HepG2 (cell line): ENCODE results near the gene STEAP2. TPM values are rescaled to one million over a fixed set of nuclear protein-coding genes. Genes with fewer than 3 reads are reported as not detected.

Experiments used
- BHLHE40 ChIP-seq: IDR thresholded peaks from 2 replicates; pipeline ENCODE4 v1.6.1; 2011; ENCODE audit warnings: low read length, improper control_type of control experiment
- BRD4 ChIP-seq: sonication (generic); formaldehyde crosslinking; IDR thresholded peaks from 2 replicates; pipeline ENCODE4 v1.4.0; 2020; ENCODE audit warnings: missing genetic modification reagents
- DNMT1 ChIP-seq: sonication (generic); formaldehyde crosslinking; IDR thresholded peaks from 2 replicates; pipeline ENCODE4 v1.5.1; 2020; ENCODE audit warnings: mild to moderate bottlenecking, missing genetic modification reagents
- E2F1 ChIP-seq: sonication (generic); formaldehyde crosslinking; IDR thresholded peaks from 2 replicates; pipeline ENCODE4 v1.5.0; 2020; ENCODE audit warnings: missing genetic modification reagents
- FOSL2 ChIP-seq: sonication (generic); formaldehyde crosslinking; IDR thresholded peaks from 2 replicates; pipeline ENCODE4 v1.4.0; 2020; ENCODE audit warnings: missing genetic modification reagents
- HDAC2 ChIP-seq: sonication (generic); formaldehyde crosslinking; IDR thresholded peaks from 2 replicates; pipeline ENCODE4 v1.4.0; 2020; ENCODE audit warnings: missing genetic modification reagents
- HIVEP1 ChIP-seq: sonication (generic); formaldehyde crosslinking; IDR thresholded peaks from 2 replicates; pipeline ENCODE4 v1.4.0; 2020; ENCODE audit warnings: mild to moderate bottlenecking, missing genetic modification reagents
- JUN ChIP-seq: sonication (generic); formaldehyde crosslinking; IDR thresholded peaks from 2 replicates; pipeline ENCODE4 v1.4.0; 2020; ENCODE audit warnings: mild to moderate bottlenecking, missing genetic modification reagents
- KLF12 ChIP-seq: sonication (generic); formaldehyde crosslinking; IDR thresholded peaks from 2 replicates; pipeline ENCODE4 v1.4.0; 2020; ENCODE audit warnings: missing genetic modification reagents, borderline replicate concordance
- MAFK ChIP-seq, 2 experiments: IDR thresholded peaks in 1 of 2; conservative IDR thresholded peaks in 1 of 2; 2 replicates each; pipeline ENCODE4 v1.6.1; 2011; ENCODE audit warnings: improper control_type of control experiment in 2 of 2, low read length in 2 of 2
- RBFOX2 ChIP-seq: fragments of 200-400 bp; formaldehyde crosslinking; IDR thresholded peaks from 2 replicates; pipeline ENCODE4 v1.6.1; 2017; ENCODE audit warnings: low read depth, mild to moderate bottlenecking, low read length
- TOPORS ChIP-seq: sonication (generic); formaldehyde crosslinking; IDR thresholded peaks from 2 replicates; pipeline ENCODE4 v1.8.0; 2023; ENCODE audit warnings: mild to moderate bottlenecking, missing genetic modification reagents
- ZBTB40 ChIP-seq, 2 experiments: fragments of 450-650 bp in 1 of 2; sonication (generic) in 1 of 2; formaldehyde crosslinking in 1 of 2; IDR thresholded peaks; 2 replicates each; pipeline versions ENCODE4 v1.6.1 to v1.8.0; 2016 to 2022; ENCODE audit warnings: antibody characterized with exemption in 1 of 2, mild to moderate bottlenecking in 1 of 2, missing genetic modification reagents in 1 of 2
- ZNF230 ChIP-seq: sonication (generic); formaldehyde crosslinking; IDR thresholded peaks from 2 replicates; pipeline ENCODE4 v1.4.0; 2020; ENCODE audit warnings: mild to moderate bottlenecking, missing genetic modification reagents
- ZSCAN30 ChIP-seq: sonication (generic); formaldehyde crosslinking; IDR thresholded peaks from 2 replicates; pipeline ENCODE4 v1.5.0; 2020; ENCODE audit warnings: mild to moderate bottlenecking, missing genetic modification reagents
- polyA plus RNA-seq, 8 experiments: library from polyadenylated mRNA; depleted of rRNA in 3 of 8; stranded (reverse) in 7 of 8; unstranded in 1 of 8; fragments of >200 nt; fragmentation: Illumina TruSeq in 4 of 8; extraction: Trizol in 4 of 8; gene quantifications; 2 replicates each; pipeline versions ENCODE4 v1.2.1 to v1.2.3, GENCODE V29; 2011 to 2016; ENCODE audit warnings: low read depth in 4 of 8, missing spikeins in 1 of 8, mixed read lengths in 1 of 8; ENCODE audit not compliant: insufficient read depth in 1 of 8
- total RNA-seq, 5 experiments: library from RNA; depleted of rRNA; stranded (reverse); fragments of >200 nt; fragmentation: Illumina TruSeq; extraction: Trizol; gene quantifications; 2 replicates each; pipeline ENCODE4 v1.2.3, GENCODE V29; 2016; ENCODE audit warnings: low read depth in 1 of 5
- TF ChIP-seq, protein P1 (sequence below): IDR thresholded peaks from 2 replicates; pipeline ENCODE4 v1.6.1; 2012; ENCODE audit warnings: inconsistent platforms
- TF ChIP-seq, protein P2 (sequence below): sonication (generic); formaldehyde crosslinking; IDR thresholded peaks from 2 replicates; pipeline ENCODE4 v1.8.0; 2022; ENCODE audit warnings: missing genetic modification reagents, mild to moderate bottlenecking, borderline replicate concordance

The STEAP2 gene
- total and polyA plus RNA-seq, 2 of the 13 experiments (the other 11 are each of a cell fraction or from before 2014, with no cell fraction given) = 4.3 to 4.4 TPM

DNA sequence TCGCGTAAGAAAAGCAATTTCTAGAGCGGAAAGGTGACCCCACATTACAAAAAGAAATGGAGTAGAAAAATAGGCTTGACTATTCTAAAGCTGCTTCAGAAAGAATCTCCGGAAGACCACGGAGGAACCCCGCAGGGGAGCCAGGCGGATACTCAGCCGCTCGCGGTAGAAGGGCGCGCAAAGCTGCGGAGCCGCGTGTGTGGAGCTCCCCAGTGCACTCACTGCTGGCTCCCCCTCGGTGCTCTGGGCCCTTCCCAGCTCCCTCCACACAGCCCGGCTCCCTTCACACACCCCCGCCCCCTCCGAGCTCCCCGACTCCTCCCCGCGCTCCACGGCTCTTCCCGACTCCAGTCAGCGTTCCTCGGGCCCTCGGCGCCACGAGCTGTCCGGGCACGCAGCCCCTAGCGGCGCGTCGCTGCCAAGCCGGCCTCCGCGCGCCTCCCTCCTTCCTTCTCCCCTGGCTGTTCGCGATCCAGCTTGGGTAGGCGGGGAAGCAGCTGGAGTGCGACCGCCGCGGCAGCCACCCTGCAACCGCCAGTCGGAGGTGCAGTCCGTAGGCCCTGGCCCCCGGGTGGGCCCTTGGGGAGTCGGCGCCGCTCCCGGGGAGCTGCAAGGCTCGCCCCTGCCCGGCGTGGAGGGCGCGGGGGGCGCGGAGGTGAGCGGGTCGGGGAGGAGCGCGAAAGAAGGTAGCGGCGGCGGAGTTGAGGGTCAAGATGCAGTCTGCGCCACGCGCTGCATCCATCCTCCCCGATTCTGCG, at the start of gene STEAP2 (continued):
- TF ChIP-seq ZSCAN30 (CRISPR knock-in tag) (peak; percentile 17; the same call in 1 of the 2 replicates), ZNF230 (peak; percentile 45; the same call in 1 of the 2 replicates), DNMT1 (CRISPR knock-in tag) (0 out of 2 replicates have a peak, but pooled peaks have one; percentile 37), HDAC2 (CRISPR knock-in tag) (peak; percentile 89), KLF12 (CRISPR knock-in tag) (peak; percentile 86), TOPORS (peak; percentile 87; the same call in 1 of the 2 replicates), HIVEP1 (CRISPR knock-in tag) (peak; percentile 71; the same call in 1 of the 2 replicates), FOSL2 (CRISPR knock-in tag) (peak; percentile 30), RBFOX2 (peak; percentile 71), ZBTB40 (IDR thresholded peaks at IDR 0.05) (no peak), ZBTB40 (CRISPR knock-in tag; IDR thresholded peaks at IDR 0.05) (peak; percentile 77), MAFK (conservative IDR thresholded peaks at IDR 0.05 in 1 of 2, IDR thresholded peaks at IDR 0.05 in 1 of 2; ENCODE audit: low read length in 2 of 2) (no peak; a peak in 1 of 4 replicates), BHLHE40 (peak; percentile 17; the same call in 1 of the 2 replicates), BRD4 (CRISPR knock-in tag) (peak; percentile 66), JUN (peak; percentile 63), E2F1 (CRISPR knock-in tag) (peak; percentile 67; the same call in 1 of the 2 replicates)
- TF ChIP-seq, protein P1, sequence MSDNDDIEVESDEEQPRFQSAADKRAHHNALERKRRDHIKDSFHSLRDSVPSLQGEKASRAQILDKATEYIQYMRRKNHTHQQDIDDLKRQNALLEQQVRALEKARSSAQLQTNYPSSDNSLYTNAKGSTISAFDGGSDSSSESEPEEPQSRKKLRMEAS = peak; percentile 87
- TF ChIP-seq, protein P2, sequence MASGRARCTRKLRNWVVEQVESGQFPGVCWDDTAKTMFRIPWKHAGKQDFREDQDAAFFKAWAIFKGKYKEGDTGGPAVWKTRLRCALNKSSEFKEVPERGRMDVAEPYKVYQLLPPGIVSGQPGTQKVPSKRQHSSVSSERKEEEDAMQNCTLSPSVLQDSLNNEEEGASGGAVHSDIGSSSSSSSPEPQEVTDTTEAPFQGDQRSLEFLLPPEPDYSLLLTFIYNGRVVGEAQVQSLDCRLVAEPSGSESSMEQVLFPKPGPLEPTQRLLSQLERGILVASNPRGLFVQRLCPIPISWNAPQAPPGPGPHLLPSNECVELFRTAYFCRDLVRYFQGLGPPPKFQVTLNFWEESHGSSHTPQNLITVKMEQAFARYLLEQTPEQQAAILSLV (CRISPR knock-in tag) = peak; percentile 65; the same call in 1 of the 2 replicates
